ENCODE measurements around the gene TNRC6B.

The TNRC6B gene

GRCh38 chr22:40300316-40300715 lies 122.6 kb downstream of the TNRC6B start:
- H3K4me3 ChIP-seq (ENCODE audit: low read depth, low read length) = no peak overlapping the region
- H3K9me3 ChIP-seq (ENCODE audit: control insufficient read depth, insufficient read depth, low read depth, low read length) = no peaks in the 10 kb centered on the region
- peaks cover 28 to 54% of the 10 kb centered on the region in 2 experiments; a peak in 2 of 3 replicates for H3K36me3 ChIP-seq (ENCODE audit: control insufficient read depth in 2 of 2, insufficient read depth in 1 of 2, low read length in 2 of 2)
- ChIA-PET POLR2A (no interaction called here), CTCF (interaction anchor here (0.6 kb wide), 2 partner anchors 51 to 810 kb away, joined by 3 read pairs; no protein-coding TSS in a partner anchor)
- no peak overlapping the region for H3K27ac ChIP-seq (ENCODE audit: extremely low read depth, low read depth, low read length)
- no peaks in the 10 kb centered on the region for H3K4me1 ChIP-seq (ENCODE audit: control insufficient read depth, insufficient read depth, low read length)
- TF ChIP-seq PRDM1 (tag by site-specific recombination; IDR thresholded peaks at IDR 0.05) = no peak
- TF ChIP-seq ZNF175 (tag by site-specific recombination; IDR thresholded peaks at IDR 0.05) = no peak
- no peak for TF ChIP-seq ZNF366 (tag by site-specific recombination; conservative IDR thresholded peaks at IDR 0.05)
- no peak for TF ChIP-seq GLIS1 (tag by site-specific recombination; IDR thresholded peaks at IDR 0.05)

- no peak for TF ChIP-seq ZNF155 (tag by site-specific recombination; IDR thresholded peaks at IDR 0.05)
- TF ChIP-seq ZBTB1 (tag by site-specific recombination; IDR thresholded peaks at IDR 0.05) = no peak
- no peak for TF ChIP-seq MYNN (tag by site-specific recombination; IDR thresholded peaks at IDR 0.05; ENCODE audit: borderline replicate concordance)
- TF ChIP-seq ZNF426 (tag by site-specific recombination; IDR thresholded peaks at IDR 0.05) = no peak
- no peak for TF ChIP-seq BCL6B (tag by site-specific recombination; IDR thresholded peaks at IDR 0.05)
- no peak for TF ChIP-seq FEZF1 (tag by site-specific recombination; IDR thresholded peaks at IDR 0.05)
- TF ChIP-seq ZNF664 (tag by site-specific recombination; IDR thresholded peaks at IDR 0.05) = no peak
- no peaks in the 10 kb centered on the region for H3K4me1 ChIP-seq (ENCODE audit: control insufficient read depth, insufficient read depth, low read length)
- peaks cover 24 to 53% of the 10 kb centered on the region in 2 experiments; a peak in 2 of 3 replicates for H3K36me3 ChIP-seq (ENCODE audit: control insufficient read depth in 2 of 2, insufficient read depth in 1 of 2, low read length in 2 of 2)
- no peak overlapping the region for H3K4me3 ChIP-seq (ENCODE audit: low read depth, low read length)
- ChIA-PET POLR2A (no interaction called here), CTCF (interaction anchor here (0.7 to 1.4 kb wide), 2 partner anchors 12 to 47 kb away, joined by 3 read pairs; no protein-coding TSS in a partner anchor)
- H3K9me3 ChIP-seq (ENCODE audit: control insufficient read depth, insufficient read depth, low read depth, low read length) = no peaks in the 10 kb centered on the region
- no peak overlapping the region for H3K27ac ChIP-seq (ENCODE audit: extremely low read depth, low read depth, low read length)
Observed at GRCh38 chr22:40300884-40301672, 123.4 kb downstream of the TNRC6B start.

- no peak for TF ChIP-seq SCRT2 (tag by site-specific recombination; IDR thresholded peaks at IDR 0.05)
- TF ChIP-seq ZNF335 (tag by site-specific recombination; conservative IDR thresholded peaks at IDR 0.05) = no peak
- TF ChIP-seq ZNF596 (tag by site-specific recombination; IDR thresholded peaks at IDR 0.05) = no peak
- TF ChIP-seq ZNF394 (tag by site-specific recombination; IDR thresholded peaks at IDR 0.05; ENCODE audit: borderline replicate concordance) = no peak
- TF ChIP-seq ZNF513 (tag by site-specific recombination; IDR thresholded peaks at IDR 0.05) = no peak
- TF ChIP-seq ATF2 (tag by site-specific recombination; IDR thresholded peaks at IDR 0.05; ENCODE audit: low read depth) = no peak
- TF ChIP-seq ZNF571 (tag by site-specific recombination; IDR thresholded peaks at IDR 0.05) = no peak
- TF ChIP-seq REPIN1 (tag by site-specific recombination; IDR thresholded peaks at IDR 0.05; ENCODE audit: low read depth) = no peak
- no peak for TF ChIP-seq ZNF624 (tag by site-specific recombination; IDR thresholded peaks at IDR 0.05)
- no peak for TF ChIP-seq ZNF560 (tag by site-specific recombination; IDR thresholded peaks at IDR 0.05; ENCODE audit: borderline replicate concordance)
- TF ChIP-seq ZSCAN30 (tag by site-specific recombination; IDR thresholded peaks at IDR 0.05) = no peak
- no peak for TF ChIP-seq ZNF292 (tag by site-specific recombination; IDR thresholded peaks at IDR 0.05; ENCODE audit: borderline replicate concordance, low read depth)
- TF ChIP-seq ZNF274 (IDR thresholded peaks at IDR 0.05; ENCODE audit: low read length) = no peak
- no peak for TF ChIP-seq ZNF274 (tag by site-specific recombination; IDR thresholded peaks at IDR 0.05; ENCODE audit: borderline replicate concordance)
- Histone ChIP-seq H3K27ac (ENCODE audit: extremely low read depth, low read depth, low read length) (no peak overlapping the region), H3K36me3 (ENCODE audit: control insufficient read depth in 2 of 2, insufficient read depth in 1 of 2, low read length in 2 of 2) (peaks cover 24 to 48% of the 10 kb centered on the region in 2 experiments; a peak in 2 of 3 replicates), H3K4me1 (ENCODE audit: control insufficient read depth, insufficient read depth, low read length) (no peaks in the 10 kb centered on the region), H3K4me3 (ENCODE audit: low read depth, low read length) (no peak overlapping the region), H3K9me3 (ENCODE audit: control insufficient read depth, insufficient read depth, low read depth, low read length) (no peaks in the 10 kb centered on the region)
- POLR2A ChIA-PET = no interaction called here
- CTCF ChIA-PET = interaction anchor here (0.6 to 1.4 kb wide), 2 partner anchors 46 to 197 kb away, joined by 3 read pairs; no protein-coding TSS in a partner anchor
Observed at GRCh38 chr22:40302149-40302548, 124.4 kb downstream of the TNRC6B start.
